ENCODE measurements around the gene VDR.

VDR gene

GRCh38 chr12:47850153-47851084 is 54.4 kb downstream of the VDR start:
- ChIA-PET POLR2A (interaction anchor here (0.7 kb wide), 1 partner anchor 11 kb away, joined by 3 read pairs; no protein-coding TSS in a partner anchor), CTCF (interaction anchor here (0.7 to 28.0 kb wide), 7 partner anchors 11 to 122 kb away, joined by 3 to 1054 read pairs (median 4); partner anchors contain the start of genes ENDOU and TMEM106C)
- no peak for TF ChIP-seq CTCF (IDR thresholded peaks at IDR 0.05; ENCODE audit: insufficient read depth, low read length, missing control alignments)
- DNase-seq (ENCODE audit: low read depth, low spot score), result no peak
- H3K4me3 ChIP-seq (ENCODE audit: low read depth, low read length), result no peak overlapping the region

- no peak for TF ChIP-seq CTCF (IDR thresholded peaks at IDR 0.05; ENCODE audit: insufficient read depth, low read length, missing control alignments)
- ChIA-PET POLR2A (no interaction called here), CTCF (interaction anchor here (0.6 to 28.0 kb wide), 5 partner anchors 11 to 121 kb away, joined by 3 to 1054 read pairs (median 4); partner anchors contain the start of gene ENDOU)
- no peak for DNase-seq (ENCODE audit: low read depth, low spot score)
- no peak overlapping the region for H3K4me3 ChIP-seq (ENCODE audit: low read depth, low read length)
Observed at GRCh38 chr12:47849261-47849660, 55.5 kb downstream of the VDR start.

GRCh38 chr12:47848853-47849252 is 55.9 kb downstream of the VDR start:
- H3K4me3 ChIP-seq (ENCODE audit: low read depth, low read length), result no peak overlapping the region
- TF ChIP-seq CTCF (IDR thresholded peaks at IDR 0.05; ENCODE audit: insufficient read depth, low read length, missing control alignments), result no peak
- CTCF ChIA-PET, result interaction anchor here (0.6 to 28.0 kb wide), 5 partner anchors 10 to 120 kb away, joined by 3 to 1054 read pairs (median 4); partner anchors contain the start of gene ENDOU
- POLR2A ChIA-PET, result no interaction called here
- DNase-seq (ENCODE audit: low read depth, low spot score), result no peak

GRCh38 chr12:47846294-47846996 is 58.3 kb downstream of the VDR start:
- ChIA-PET CTCF (interaction anchor here (1.1 to 28.0 kb wide), 8 partner anchors 8 to 319 kb away, joined by 3 to 1054 read pairs (median 4); partner anchors contain the start of genes ENDOU and TMEM106C), POLR2A (no interaction called here)
- TF ChIP-seq CTCF (IDR thresholded peaks at IDR 0.05; ENCODE audit: insufficient read depth, low read length, missing control alignments), result no peak
- H3K4me3 ChIP-seq (ENCODE audit: low read depth, low read length), result no peak overlapping the region
- DNase-seq (ENCODE audit: low read depth, low spot score), result no peak

GRCh38 chr12:47845081-47845480 is 59.7 kb downstream of the VDR start:
- no peak overlapping the region for H3K4me3 ChIP-seq (ENCODE audit: low read depth, low read length)
- CTCF ChIA-PET, result interaction anchor here (8.9 to 28.0 kb wide), 2 partner anchors 7 to 117 kb away, joined by 108 to 1054 read pairs; partner anchors contain the start of gene ENDOU
- no peak for TF ChIP-seq CTCF (IDR thresholded peaks at IDR 0.05; ENCODE audit: insufficient read depth, low read length, missing control alignments)
- POLR2A ChIA-PET, result no interaction called here
- no peak for DNase-seq (ENCODE audit: low read depth, low spot score)
